Activated gamma-delta T cell (primary cell): Measurements from ENCODE around the gene ESRRG.
"Not testable (repeated sequence)": the region's sequence is repeated elsewhere in the genome, so short reads cannot be mapped to it uniquely, and the experiment has no call there.

Source experiments
- DNase-seq: peaks from one replicate; lab custom pipeline; 2025; lab: John Stamatoyannopoulos, UW

The ESRRG gene

GRCh38 chr1:216563087-216563486, 160.1 kb downstream of the ESRRG start:
- DNase-seq: no peak

- no peak for DNase-seq
Measured at GRCh38 chr1:216562383-216562782, 160.8 kb downstream of the ESRRG start.

GRCh38 chr1:216560527-216560926, 162.7 kb downstream of the ESRRG start:
- DNase-seq: no peak

GRCh38 chr1:216559359-216559758, 163.9 kb downstream of the ESRRG start:
- DNase-seq: no peak

GRCh38 chr1:216555653-216556052, 167.6 kb downstream of the ESRRG start:
- DNase-seq: no peak

GRCh38 chr1:216554934-216555333, 168.3 kb downstream of the ESRRG start:
- no peak for DNase-seq

GRCh38 chr1:216553766-216554165, 169.5 kb downstream of the ESRRG start:
- DNase-seq: no peak

GRCh38 chr1:216553040-216553439, 170.2 kb downstream of the ESRRG start:
- DNase-seq: no peak

- DNase-seq: no peak
Measured at GRCh38 chr1:216549796-216550195, 173.4 kb downstream of the ESRRG start.

GRCh38 chr1:216542741-216543140, 180.5 kb downstream of the ESRRG start:
- no peak for DNase-seq

- DNase-seq: no peak
Measured at GRCh38 chr1:216542263-216542662, 181.0 kb downstream of the ESRRG start.

- DNase-seq: no peak
Measured at GRCh38 chr1:216535751-216536150, 187.5 kb downstream of the ESRRG start.

- DNase-seq: no peak
Measured at GRCh38 chr1:216535059-216535458, 188.2 kb downstream of the ESRRG start.

- DNase-seq: no peak
Measured at GRCh38 chr1:216533776-216534175, 189.5 kb downstream of the ESRRG start.

GRCh38 chr1:216532251-216532798, 190.9 kb downstream of the ESRRG start:
- no peak for DNase-seq

GRCh38 chr1:216531263-216532239, 191.7 kb downstream of the ESRRG start:
- DNase-seq: no peak

- not testable (repeated sequence) for DNase-seq
Measured at GRCh38 chr1:216529851-216530250, 193.4 kb downstream of the ESRRG start.

- DNase-seq: no peak
Measured at GRCh38 chr1:216528816-216529215, 194.4 kb downstream of the ESRRG start.

- no peak for DNase-seq
Measured at GRCh38 chr1:216523449-216524190, 199.6 kb downstream of the ESRRG start.

- DNase-seq: no peak
Measured at GRCh38 chr1:216523043-216523442, 200.2 kb downstream of the ESRRG start.

- DNase-seq: no peak
Measured at GRCh38 chr1:216521477-216521876, 201.8 kb downstream of the ESRRG start.

GRCh38 chr1:216518844-216519627, 204.2 kb downstream of the ESRRG start:
- no peak for DNase-seq
